GM21515 (cell line): ENCODE data around the gene MIS18A.
"Not testable (repeated sequence)": the region's sequence is repeated elsewhere in the genome, so short reads cannot be mapped to it uniquely, and the experiment has no call there.

Experiments used
- ATAC-seq: cut with Tn5 transposase; IDR thresholded peaks from one replicate; pipeline ENCODE4 v1.9.1; 2021; ENCODE audit not compliant: unreplicated experiment

Gene MIS18A, protein sequence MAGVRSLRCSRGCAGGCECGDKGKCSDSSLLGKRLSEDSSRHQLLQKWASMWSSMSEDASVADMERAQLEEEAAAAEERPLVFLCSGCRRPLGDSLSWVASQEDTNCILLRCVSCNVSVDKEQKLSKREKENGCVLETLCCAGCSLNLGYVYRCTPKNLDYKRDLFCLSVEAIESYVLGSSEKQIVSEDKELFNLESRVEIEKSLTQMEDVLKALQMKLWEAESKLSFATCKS

DNA sequence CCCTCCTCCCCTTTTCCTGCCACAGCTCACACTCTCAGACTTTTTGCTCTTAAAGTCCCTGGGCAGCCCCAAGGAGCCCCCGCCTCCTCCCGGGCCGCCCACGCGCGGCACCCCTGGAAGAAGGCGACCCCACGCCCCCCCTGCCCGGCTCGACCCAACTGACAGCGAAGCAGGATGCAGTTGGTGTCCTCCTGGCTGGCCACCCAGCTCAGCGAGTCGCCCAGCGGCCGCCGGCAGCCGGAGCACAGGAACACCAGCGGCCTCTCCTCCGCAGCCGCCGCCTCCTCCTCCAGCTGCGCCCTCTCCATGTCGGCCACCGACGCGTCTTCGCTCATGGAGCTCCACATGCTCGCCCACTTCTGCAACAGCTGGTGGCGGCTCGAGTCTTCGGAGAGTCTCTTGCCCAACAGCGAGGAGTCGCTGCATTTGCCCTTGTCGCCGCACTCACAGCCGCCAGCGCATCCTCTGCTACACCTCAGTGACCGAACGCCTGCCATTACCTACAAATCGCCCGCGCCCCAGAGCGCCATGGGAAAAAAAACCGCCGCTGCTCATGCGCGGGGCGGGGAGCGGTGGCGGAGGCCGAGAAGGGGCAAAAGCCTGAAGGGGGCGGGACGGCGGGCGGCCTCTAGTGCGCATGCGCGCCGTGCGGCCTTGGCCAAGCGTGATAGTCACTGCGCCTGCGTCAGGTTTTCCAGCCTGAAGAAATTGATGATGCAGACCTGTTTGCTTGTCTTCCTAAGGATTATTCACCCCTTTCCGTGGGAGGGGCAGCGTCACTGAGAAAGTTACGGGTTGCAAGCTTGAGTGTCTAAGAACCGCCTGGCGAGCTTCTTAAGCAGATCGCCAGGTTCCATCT is at the start of gene MIS18A:
TSS of gene MIS18A (minus strand) at position 532 of the 859 bp plus-strand sequence. CDS start at position 497, 35 bp downstream.
- peak; percentile 93 for ATAC-seq

DNA sequence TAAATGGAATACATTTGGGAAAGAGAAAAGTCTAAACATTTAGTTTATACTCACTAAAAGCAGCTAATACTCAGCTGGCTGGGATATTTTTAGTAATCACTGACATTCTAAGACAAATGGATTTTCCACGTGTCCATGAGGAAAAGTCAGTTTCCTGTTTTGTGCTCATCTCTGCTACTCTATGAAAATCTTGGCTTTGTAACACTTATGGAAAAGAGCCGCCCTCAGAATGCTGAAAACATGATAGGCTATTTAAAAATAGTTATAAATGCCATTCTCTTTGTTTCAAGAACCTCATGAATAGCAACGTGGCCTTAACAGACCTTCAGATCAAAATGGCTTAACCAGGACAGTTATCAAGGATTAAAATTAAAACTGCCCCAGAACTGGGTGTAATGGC is 49.7 kb upstream of the MIS18A start:
- ATAC-seq: no peak

DNA sequence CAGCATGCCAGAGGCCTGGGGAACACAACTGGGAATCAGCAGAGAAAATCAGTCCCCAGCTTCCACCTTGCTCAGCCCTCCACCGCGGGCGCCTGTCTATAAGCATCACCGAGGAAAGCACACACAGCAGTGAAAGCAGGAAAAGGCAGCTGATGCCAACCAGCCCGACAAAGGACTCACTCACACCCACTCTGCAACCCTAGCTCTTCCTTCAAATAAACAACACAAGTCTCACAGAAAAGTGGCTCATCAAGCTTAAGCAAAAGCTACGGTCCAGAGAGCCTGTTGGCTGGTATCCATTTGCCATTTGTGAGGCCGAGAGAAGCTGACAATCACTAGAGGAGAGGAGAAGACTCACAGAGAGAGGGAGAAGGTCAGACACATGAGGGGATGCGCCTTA is 46.9 kb upstream of the MIS18A start:
- no peak for ATAC-seq

GRCh38 chr21:32322676-32323075 is 43.8 kb upstream of the MIS18A start:
- ATAC-seq: no peak

DNA sequence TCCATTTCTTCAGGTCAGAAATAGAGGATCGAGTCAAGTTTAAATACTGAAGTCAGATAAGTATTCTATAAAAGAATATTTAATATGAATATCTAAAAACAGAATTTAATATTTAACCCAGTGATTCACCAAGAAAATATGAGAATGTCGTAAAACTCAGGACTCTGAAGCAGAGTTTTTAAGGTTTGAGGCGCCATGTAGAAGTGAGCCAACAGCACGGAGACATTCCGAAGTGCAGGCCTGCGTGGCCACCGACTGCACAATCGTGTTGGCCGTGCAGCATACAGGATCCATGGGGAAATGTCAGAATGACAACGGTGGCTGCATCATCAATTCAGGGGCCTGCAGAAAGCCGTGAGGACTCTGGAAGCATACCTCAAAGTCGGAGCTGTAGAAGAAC is 43.3 kb upstream of the MIS18A start:
- no peak for ATAC-seq

GRCh38 chr21:32321480-32321879 is 42.6 kb upstream of the MIS18A start:
- ATAC-seq: no peak

GRCh38 chr21:32320726-32321125 is 41.9 kb upstream of the MIS18A start:
- ATAC-seq: no peak

- ATAC-seq: no peak
These were observed 41.2 kb upstream of the MIS18A start for GRCh38 chr21:32320059-32320458.

GRCh38 chr21:32319012-32319411 is 40.2 kb upstream of the MIS18A start:
- ATAC-seq: no peak

GRCh38 chr21:32317726-32318125 is 38.9 kb upstream of the MIS18A start:
- no peak for ATAC-seq

- no peak for ATAC-seq
These were observed 37.7 kb upstream of the MIS18A start for GRCh38 chr21:32316361-32317215.

DNA sequence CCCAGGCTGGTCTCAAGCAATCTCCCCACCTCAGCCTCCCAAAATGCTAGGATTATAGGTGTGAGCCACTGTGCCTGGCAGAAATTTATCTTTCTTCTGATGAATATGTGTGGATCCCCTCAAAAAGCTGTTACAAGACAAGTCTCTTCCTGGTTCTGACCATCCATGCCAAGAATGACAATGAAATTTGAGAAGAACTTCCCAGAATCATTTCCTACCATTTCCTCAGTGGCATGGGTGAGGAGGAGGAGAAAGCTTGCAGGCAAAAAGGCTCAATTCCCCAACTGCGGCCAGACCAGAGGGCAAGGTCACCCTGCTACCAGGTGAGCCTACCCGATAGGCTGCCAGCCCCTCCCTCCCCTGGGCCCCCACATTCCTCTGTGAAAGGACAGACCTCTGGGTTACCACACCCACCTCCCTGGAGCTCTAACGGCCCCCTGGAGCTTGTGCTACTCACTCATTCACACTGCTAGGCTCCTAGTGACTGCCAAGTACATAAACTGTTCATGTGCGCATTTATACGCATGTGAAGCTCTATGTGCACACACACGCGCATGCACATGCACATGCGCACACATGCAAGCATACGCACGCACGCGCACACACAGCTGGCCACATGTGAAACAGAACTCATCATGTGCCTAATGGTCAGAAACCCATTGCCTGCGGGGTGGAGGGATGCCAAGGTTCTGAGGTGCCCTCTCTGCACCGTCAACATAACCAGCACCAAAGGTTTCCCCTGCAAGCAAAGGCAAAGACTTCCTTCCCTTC is 36.8 kb upstream of the MIS18A start:
- no peak for ATAC-seq

DNA sequence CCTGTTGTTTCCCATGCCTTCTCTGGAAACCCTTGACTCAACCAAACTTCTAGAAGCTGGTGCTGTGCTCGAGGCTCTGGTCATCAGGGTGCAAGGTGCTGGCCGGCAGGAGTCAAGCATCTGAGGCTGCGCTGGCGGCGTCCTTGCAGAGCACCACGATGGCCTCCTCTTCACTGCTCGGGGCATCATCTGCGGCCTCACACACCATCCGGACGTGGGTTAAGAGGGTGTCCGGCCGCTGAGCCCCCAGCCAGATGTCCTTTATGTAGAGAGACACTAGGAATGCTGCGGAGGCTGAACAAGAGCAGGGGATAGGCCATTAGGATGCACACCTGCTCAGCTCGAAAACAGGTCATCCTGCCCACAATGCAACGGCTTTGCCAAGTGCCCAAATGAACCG is 36.0 kb upstream of the MIS18A start:
- ATAC-seq: no peak

DNA sequence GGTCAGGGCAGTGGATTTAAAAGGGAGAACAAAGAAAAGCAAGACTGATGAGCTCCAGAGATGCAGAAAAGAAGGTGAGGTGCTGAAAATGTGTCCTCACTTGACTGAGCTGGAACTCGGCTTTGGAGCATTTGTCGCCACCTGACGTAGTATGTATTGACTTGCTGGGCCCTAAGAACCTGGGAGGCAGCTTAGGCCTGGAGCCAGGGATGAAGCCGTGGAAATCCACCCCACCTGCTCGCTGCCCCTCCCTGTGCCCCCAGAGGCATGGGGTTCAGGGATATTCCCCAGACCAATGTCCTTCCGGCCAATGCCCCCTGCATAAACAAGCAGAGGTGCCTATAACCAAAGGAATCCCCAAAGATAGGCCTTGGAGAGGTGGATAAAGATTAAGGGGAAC is 34.1 kb upstream of the MIS18A start:
- no peak for ATAC-seq

DNA sequence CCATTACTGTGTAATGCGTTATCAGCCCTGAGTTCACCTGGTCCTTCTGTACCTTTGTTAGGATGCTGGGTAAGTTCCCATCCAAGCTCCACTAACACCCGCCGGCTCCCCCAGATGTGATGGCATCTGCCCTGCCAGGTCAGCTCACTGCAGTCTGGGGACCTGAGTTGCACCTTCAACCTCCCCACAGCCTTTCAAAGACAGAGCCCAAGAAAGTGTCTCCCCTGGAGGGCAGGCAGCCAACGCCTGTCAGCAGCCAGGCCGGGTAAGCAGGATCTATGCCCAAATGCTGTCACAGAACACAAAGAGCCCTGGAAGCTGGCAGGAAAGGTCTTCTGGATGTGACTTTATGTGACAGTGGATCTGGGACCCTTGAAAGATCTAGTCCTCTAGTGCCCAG is 33.5 kb upstream of the MIS18A start:
- ATAC-seq: no peak

DNA sequence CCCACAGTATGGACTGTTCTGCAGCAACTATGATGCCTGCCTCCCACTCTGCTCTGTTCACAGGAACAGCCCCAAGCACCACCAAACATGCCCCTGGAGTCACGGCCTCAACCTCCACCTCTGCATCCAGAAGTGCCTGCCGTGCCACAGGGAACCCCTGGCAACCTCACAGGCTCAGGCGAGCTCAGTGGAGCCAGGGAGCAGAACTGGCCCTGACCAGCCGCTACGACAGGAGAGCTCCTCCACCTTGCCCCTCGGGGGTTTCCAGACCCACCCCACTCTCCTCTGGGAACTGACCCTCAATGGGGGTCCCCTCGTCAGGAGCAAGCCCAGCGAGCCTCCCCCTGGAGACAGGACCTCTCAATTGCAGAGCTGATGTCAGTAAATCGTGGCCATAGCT is 32.8 kb upstream of the MIS18A start:
- no peak for ATAC-seq

GRCh38 chr21:32310976-32311375 is 32.1 kb upstream of the MIS18A start:
- not testable (repeated sequence) for ATAC-seq

DNA sequence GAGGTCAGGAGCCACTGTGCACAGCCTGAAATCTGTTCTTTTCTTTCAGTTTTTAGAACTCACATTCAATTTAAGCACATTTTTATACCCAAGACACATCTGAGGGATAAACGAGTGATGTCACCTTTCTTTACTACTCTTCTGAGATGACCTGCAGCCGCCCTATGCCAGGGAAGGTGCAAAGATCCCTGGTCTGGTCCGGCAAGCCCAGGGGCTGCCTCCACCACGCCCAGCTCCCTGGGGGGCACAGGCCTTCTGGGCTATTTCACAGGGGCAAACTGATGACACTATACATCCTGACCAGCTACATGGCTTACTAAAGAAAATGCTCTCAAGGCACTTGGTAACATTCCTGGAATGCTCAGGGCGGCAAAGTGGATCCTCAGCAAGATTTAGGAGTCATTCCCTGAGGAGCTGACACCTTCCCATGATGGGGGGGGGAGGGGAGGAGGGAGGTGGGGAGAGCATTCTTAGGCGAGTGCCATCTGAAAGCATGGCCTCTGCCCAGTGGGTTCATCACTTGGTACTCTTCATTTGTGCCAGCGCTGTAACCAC is 31.1 kb upstream of the MIS18A start:
- ATAC-seq: no peak

DNA sequence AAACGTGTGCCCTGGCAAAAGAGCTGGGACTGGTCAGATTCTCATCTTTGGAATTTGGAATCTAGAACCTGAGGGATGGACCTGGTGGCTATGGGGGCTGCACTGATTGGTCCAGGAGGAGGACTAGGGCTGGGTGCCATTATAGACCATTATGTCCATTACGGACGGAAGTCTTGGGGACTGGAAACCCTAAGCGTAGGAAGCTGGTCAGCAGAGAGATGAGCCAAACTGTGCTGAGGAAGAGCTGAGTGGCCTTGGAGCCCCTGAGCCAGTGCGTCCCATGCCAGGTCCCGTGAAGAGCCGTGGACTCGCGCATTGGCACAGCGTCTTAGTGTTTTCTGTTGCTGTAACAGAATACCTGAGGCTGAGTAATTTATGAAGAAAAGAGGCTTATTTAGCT is 29.8 kb upstream of the MIS18A start:
- ATAC-seq: no peak

GRCh38 chr21:32307706-32308105 is 28.9 kb upstream of the MIS18A start:
- no peak for ATAC-seq
